Upper lobe of left lung (tissue), 6 donors: ENCODE results near the gene TBC1D1. TPM values are rescaled to one million over a fixed set of nuclear protein-coding genes. Genes with fewer than 3 reads are reported as not detected.

ENCODE experiments used
- ATAC-seq, 2 donors: fragments of 200-7000 bp; cut with Tn5 transposase; one replicate each; pipeline ENCODE4 v1.9.1; 2022; ENCODE audit warnings: mild to moderate bottlenecking in 2 of 2, moderate library complexity in 2 of 2; ENCODE audit not compliant: low FRiP score in 2 of 2
- DNase-seq, 2 donors: peaks; one replicate each; pipeline ENCODE4 v3.0.0-alpha.2; 2019 to 2020
- H3K27ac ChIP-seq, 4 donors: fragments of 200-600 bp; sonication (generic); one replicate each; pipeline ENCODE4 v1.5.1; 2016 to 2019
- H3K27me3 ChIP-seq, 4 donors: fragments of 200-600 bp; sonication (generic); one replicate each; pipeline ENCODE4 v1.5.1; 2017 to 2019
- H3K36me3 ChIP-seq, 4 donors: fragments of 200-600 bp; sonication (generic); one replicate each; pipeline ENCODE4 v1.5.1; 2016 to 2019
- H3K4me1 ChIP-seq, 4 donors: fragments of 200-600 bp; sonication (generic); one replicate each; pipeline ENCODE4 v1.5.1; 2018 to 2019
- H3K4me3 ChIP-seq, 4 donors: fragments of 200-600 bp; sonication (generic); one replicate each; pipeline ENCODE4 v1.5.1; 2017 to 2019; ENCODE audit warnings: mild to moderate bottlenecking in 2 of 4, moderate library complexity in 1 of 4
- H3K9me3 ChIP-seq, 4 donors: fragments of 200-600 bp; sonication (generic); one replicate each; pipeline ENCODE4 v1.5.1; 2018 to 2019
- EP300 ChIP-seq, 4 donors: sonication (generic); formaldehyde crosslinking; IDR thresholded peaks; one replicate each; pipeline ENCODE4 v1.5.1; 2017; ENCODE audit warnings: antibody characterized with exemption in 4 of 4, control low read depth in 2 of 4
- POLR2A ChIP-seq, 4 donors: fragments of 450-650 bp; IDR thresholded peaks; one replicate each; pipeline ENCODE4 v1.5.1; 2016 to 2017; ENCODE audit warnings: antibody characterized with exemption in 4 of 4, mild to moderate bottlenecking in 2 of 4
- POLR2AphosphoS5 ChIP-seq, 2 donors: sonication (generic); formaldehyde crosslinking; IDR thresholded peaks; one replicate each; pipeline ENCODE4 v1.5.1; 2017; ENCODE audit warnings: antibody characterized with exemption in 2 of 2
- WGBS, 2 donors: methylation state at CpG; one replicate each; pipeline ENCODE4 v1.1.5; 2017 to 2018; 5-methylcytosine and 5-hydroxymethylcytosine counted together
- total RNA-seq, 6 donors: library from RNA; depleted of rRNA in 4 of 6; stranded (reverse); fragments of >200 nt in 4 of 6; gene quantifications; one replicate each; pipeline versions ENCODE4 v1.1.0 to v1.2.1, GENCODE V29; 2016 to 2021
- TF ChIP-seq, protein P1 (sequence below), 6 experiments: fragments of 450-650 bp in 4 of 6; fragments of 200-600 bp in 2 of 6; sonication (generic) in 2 of 6; IDR thresholded peaks; one replicate each; pipeline ENCODE4 v1.5.1; 2016 to 2019; ENCODE audit warnings: antibody characterized with exemption in 6 of 6
- donor health status: DM: no; HTN: no; CAD: no; lungs with moderate emphysema.
- donor health status: DM: no; HTN: yes; CAD: no; lungs with severe emphysema.

The TBC1D1 gene
- total RNA-seq, 6 donors from 2014 or later: 45.1 to 68.1 (median 58.0) TPM

DNA sequence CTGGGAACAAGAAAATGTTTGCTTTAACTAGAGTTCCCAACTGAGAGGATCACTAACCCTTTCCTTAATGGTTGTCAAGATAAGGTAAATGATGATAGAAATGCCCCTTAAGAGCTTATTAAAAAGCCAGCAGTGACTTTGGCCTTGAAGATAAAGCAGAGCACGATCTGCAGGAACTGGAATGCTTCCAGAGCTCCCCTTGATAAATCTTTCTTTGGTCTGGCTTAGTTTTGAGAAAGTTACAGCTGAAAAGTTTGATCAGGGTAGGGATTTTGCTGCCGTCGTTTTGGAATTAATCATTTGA, 133.3 kb downstream of the TBC1D1 start:
- DNase-seq (no peak), ATAC-seq (no peak)
- H3K4me1 ChIP-seq: peaks cover 0 to 7% (median 2%) of the 10 kb centered on the region in 4 donors
- H3K27me3 ChIP-seq: no peaks in the 10 kb centered on the region
- no peak overlapping the region for H3K4me3 ChIP-seq
- H3K27ac ChIP-seq: peak overlapping the region in 2 of 4 donors; percentile 10 to 21
- no peak for TF ChIP-seq POLR2AphosphoS5 (IDR thresholded peaks at IDR 0.05)
- TF ChIP-seq EP300 (IDR thresholded peaks at IDR 0.05): no peak
- TF ChIP-seq POLR2A (IDR thresholded peaks at IDR 0.05): no peak
- TF ChIP-seq, protein P1, sequence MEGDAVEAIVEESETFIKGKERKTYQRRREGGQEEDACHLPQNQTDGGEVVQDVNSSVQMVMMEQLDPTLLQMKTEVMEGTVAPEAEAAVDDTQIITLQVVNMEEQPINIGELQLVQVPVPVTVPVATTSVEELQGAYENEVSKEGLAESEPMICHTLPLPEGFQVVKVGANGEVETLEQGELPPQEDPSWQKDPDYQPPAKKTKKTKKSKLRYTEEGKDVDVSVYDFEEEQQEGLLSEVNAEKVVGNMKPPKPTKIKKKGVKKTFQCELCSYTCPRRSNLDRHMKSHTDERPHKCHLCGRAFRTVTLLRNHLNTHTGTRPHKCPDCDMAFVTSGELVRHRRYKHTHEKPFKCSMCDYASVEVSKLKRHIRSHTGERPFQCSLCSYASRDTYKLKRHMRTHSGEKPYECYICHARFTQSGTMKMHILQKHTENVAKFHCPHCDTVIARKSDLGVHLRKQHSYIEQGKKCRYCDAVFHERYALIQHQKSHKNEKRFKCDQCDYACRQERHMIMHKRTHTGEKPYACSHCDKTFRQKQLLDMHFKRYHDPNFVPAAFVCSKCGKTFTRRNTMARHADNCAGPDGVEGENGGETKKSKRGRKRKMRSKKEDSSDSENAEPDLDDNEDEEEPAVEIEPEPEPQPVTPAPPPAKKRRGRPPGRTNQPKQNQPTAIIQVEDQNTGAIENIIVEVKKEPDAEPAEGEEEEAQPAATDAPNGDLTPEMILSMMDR (IDR thresholded peaks at IDR 0.05): no peak
- 23 to 33% methylated on average over 3 of the region's 3 CpGs for WGBS, 2 donors
- H3K9me3 ChIP-seq: no peaks in the 10 kb centered on the region
- peaks cover 4 to 49% (median 26%) of the 10 kb centered on the region in 4 donors for H3K36me3 ChIP-seq

DNA sequence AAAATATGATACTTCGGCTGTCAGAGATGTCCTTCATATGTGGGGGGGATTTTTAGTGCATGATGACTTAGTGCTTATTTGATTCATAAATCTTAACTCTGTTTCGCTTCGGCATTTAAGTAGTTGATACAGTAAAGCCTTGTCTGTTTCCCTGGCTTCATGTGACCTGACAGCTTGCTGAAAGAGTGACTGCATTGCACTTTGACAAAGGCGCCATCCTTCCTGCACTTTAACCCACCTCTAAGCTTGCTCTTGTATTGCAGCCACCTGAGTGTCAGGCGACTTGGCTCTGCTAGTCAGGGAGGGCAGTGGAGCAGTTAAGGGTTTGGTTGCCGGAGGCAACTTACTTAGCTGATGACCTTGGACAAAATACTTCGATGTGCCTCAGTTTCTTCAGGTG, 134.8 kb downstream of the TBC1D1 start:
- TF ChIP-seq POLR2A (IDR thresholded peaks at IDR 0.05) (no peak), EP300 (IDR thresholded peaks at IDR 0.05) (no peak), POLR2AphosphoS5 (IDR thresholded peaks at IDR 0.05) (no peak)
- TF ChIP-seq, protein P1 (IDR thresholded peaks at IDR 0.05): no peak
- 96 to 97% methylated on average over 7 of the region's 7 CpGs for WGBS, 2 donors
- Histone ChIP-seq H3K27ac (no peak overlapping the region), H3K36me3 (peaks cover 4 to 57% (median 23%) of the 10 kb centered on the region in 4 donors), H3K4me1 (peaks cover 0 to 7% (median 2%) of the 10 kb centered on the region in 4 donors), H3K9me3 (no peaks in the 10 kb centered on the region), H3K4me3 (no peak overlapping the region), H3K27me3 (no peaks in the 10 kb centered on the region)
- no peak for ATAC-seq
- DNase-seq: no peak

DNA sequence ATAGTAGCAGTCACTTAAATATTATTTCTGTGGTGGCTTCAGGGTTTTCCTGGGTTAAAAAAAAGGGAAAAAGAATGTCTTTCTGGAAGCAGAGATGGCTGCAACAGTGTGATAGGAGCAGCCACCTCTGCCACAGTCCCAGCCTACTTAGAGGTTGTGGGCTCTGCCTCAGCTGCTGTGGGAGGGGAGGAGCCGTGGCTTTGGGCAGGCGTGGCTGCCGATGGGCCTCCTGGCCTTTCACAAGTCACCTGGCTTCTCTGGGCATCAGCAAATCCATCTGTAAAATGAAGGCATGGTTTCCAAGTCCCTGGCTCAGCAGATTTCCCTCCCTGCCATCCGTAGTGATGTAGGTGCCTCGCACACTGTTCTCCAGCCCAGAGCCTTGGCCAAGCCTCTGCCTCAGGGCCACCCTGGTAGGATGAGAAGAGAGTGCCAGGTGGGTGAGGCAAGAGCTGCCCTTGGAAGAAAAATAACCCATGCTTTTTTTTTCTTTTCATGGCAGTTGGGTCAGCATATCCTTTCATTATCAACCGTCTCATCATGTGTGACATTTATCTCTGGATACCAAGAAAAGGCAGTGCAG, 135.4 kb downstream of the TBC1D1 start:
- H3K4me1 ChIP-seq: peaks cover 0 to 7% (median 2%) of the 10 kb centered on the region in 4 donors

GRCh38 chr4:38030023-38030422, 139.1 kb downstream of the TBC1D1 start:
- Histone ChIP-seq H3K4me1 (no peaks in the 10 kb centered on the region), H3K36me3 (peaks cover 4 to 40% (median 10%) of the 10 kb centered on the region in 4 donors), H3K9me3 (no peaks in the 10 kb centered on the region), H3K4me3 (no peak overlapping the region), H3K27me3 (no peaks in the 10 kb centered on the region), H3K27ac (no peak overlapping the region)
- no peak for TF ChIP-seq EP300 (IDR thresholded peaks at IDR 0.05)
- 44 to 70% methylated on average over 3 of the region's 3 CpGs for WGBS, 2 donors
- ATAC-seq: no peak
- no peak for DNase-seq

More for the DNA sequence above, 135.4 kb downstream of the TBC1D1 start:
- no peak overlapping the region for H3K27ac ChIP-seq
- ATAC-seq (no peak), DNase-seq (peak in 1 of 2 donors; percentile 42)
- H3K4me3 ChIP-seq: no peak overlapping the region
- WGBS, 2 donors: 82 to 91% methylated on average over 6 of the region's 6 CpGs
- H3K36me3 ChIP-seq: peaks cover 4 to 52% (median 17%) of the 10 kb centered on the region in 4 donors
- TF ChIP-seq POLR2A (IDR thresholded peaks at IDR 0.05): no peak
- TF ChIP-seq POLR2AphosphoS5 (IDR thresholded peaks at IDR 0.05): no peak
- TF ChIP-seq EP300 (IDR thresholded peaks at IDR 0.05): no peak
- TF ChIP-seq, protein P1 (IDR thresholded peaks at IDR 0.05): no peak
- H3K9me3 ChIP-seq: no peaks in the 10 kb centered on the region
- no peaks in the 10 kb centered on the region for H3K27me3 ChIP-seq

DNA sequence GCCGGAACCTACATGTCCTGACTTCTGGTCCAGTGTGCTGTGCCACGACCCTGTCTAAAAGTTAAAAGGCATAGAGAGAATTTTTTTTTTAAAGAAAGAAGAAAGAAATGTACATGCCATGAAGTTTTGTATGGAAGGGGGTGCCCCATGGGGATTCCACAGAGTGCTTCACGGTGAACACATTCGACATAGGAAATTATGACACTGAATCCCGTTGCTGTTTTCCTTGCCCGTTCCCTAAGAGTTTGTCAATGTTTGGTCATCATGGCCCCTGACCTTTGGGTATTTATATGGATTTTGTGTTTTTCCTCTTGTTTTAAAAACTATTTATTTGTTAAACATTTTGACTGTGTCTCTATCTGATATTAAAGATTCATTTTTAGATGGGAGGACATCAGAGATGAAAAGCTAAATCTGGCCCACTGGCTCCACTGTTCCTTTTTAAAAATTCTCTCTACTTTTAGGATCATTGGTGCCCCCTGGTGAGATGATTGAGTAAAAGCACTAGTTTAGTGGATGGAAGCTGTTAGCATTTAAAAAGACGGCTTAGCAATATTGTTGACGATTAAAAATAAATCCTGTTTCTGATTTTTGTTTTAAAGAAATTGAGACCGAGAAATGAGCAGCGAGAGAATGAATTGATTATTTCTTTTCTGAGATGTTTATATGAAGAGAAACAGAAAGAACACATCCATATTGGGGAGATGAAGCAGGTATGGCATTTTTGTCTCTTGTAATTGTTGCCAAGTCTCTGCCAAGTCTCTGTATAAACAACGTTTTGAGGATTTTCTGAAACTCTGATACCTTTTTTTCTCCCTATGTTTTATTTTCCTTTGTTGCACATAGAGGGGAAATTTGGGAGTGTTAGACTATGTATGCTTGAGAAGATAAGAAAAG, 144.3 kb downstream of the TBC1D1 start:
- Histone ChIP-seq H3K9me3 (no peaks in the 10 kb centered on the region), H3K4me3 (no peak overlapping the region), H3K36me3 (peaks cover 0 to 39% (median 4%) of the 10 kb centered on the region in 4 donors), H3K4me1 (no peaks in the 10 kb centered on the region), H3K27me3 (no peaks in the 10 kb centered on the region), H3K27ac (no peak overlapping the region)
- ATAC-seq (peak in 1 of 2 donors; percentile 77), DNase-seq (no peak)
- 58 to 60% methylated on average over 11 of the region's 11 CpGs for WGBS, 2 donors
- TF ChIP-seq POLR2AphosphoS5 (IDR thresholded peaks at IDR 0.05): no peak
- TF ChIP-seq, protein P1 (IDR thresholded peaks at IDR 0.05): peak; percentile 52 to 74 (median 65)
